ENCODE measurements around the gene NF2.
"Not testable (repeated sequence)": the region's sequence is repeated elsewhere in the genome, so short reads cannot be mapped to it uniquely, and the experiment has no call there.

NF2 gene

GRCh38 chr22:29593923-29594322, 9.5 kb upstream of the NF2 start:
- Histone ChIP-seq H3K36me3 (no peaks in the 10 kb centered on the region), H3K4me3 (ENCODE audit: low read depth, low read length) (no peak overlapping the region), H3K9me3 (ENCODE audit: severe bottlenecking) (no peaks in the 10 kb centered on the region), H3K27ac (no peak overlapping the region), H3K27me3 (ENCODE audit: insufficient read depth, low read depth, severe bottlenecking) (no peaks in the 10 kb centered on the region)
- no peak for TF ChIP-seq CTCF (IDR thresholded peaks at IDR 0.05; ENCODE audit: low read depth, low read length)
- DNase-seq = no peak

GRCh38 chr22:29594447-29594846, 9.0 kb upstream of the NF2 start:
- not testable (repeated sequence) for H3K27me3 ChIP-seq (ENCODE audit: insufficient read depth, low read depth, severe bottlenecking); H3K36me3 ChIP-seq; H3K4me3 ChIP-seq (ENCODE audit: low read depth, low read length)

GRCh38 chr22:29596408-29596807, 7.0 kb upstream of the NF2 start:
- no peaks in the 10 kb centered on the region for H3K9me3 ChIP-seq (ENCODE audit: severe bottlenecking)
- no peak for TF ChIP-seq CTCF (IDR thresholded peaks at IDR 0.05; ENCODE audit: low read depth, low read length)
- no peak for DNase-seq
- no peaks in the 10 kb centered on the region for H3K27me3 ChIP-seq (ENCODE audit: insufficient read depth, low read depth, severe bottlenecking)
- H3K36me3 ChIP-seq = no peaks in the 10 kb centered on the region
- H3K27ac ChIP-seq = no peak overlapping the region
- no peak overlapping the region for H3K4me3 ChIP-seq (ENCODE audit: low read depth, low read length)

More at GRCh38 chr22:29594447-29594846, 9.0 kb upstream of the NF2 start:
- DNase-seq; H3K9me3 ChIP-seq (ENCODE audit: severe bottlenecking); H3K27ac ChIP-seq: not testable (repeated sequence)

- not testable (repeated sequence) for H3K36me3 ChIP-seq; H3K9me3 ChIP-seq (ENCODE audit: severe bottlenecking); H3K27ac ChIP-seq; H3K27me3 ChIP-seq (ENCODE audit: insufficient read depth, low read depth, severe bottlenecking); DNase-seq; H3K4me3 ChIP-seq (ENCODE audit: low read depth, low read length)
Observed at GRCh38 chr22:29597871-29598683, 5.4 kb upstream of the NF2 start.

- Histone ChIP-seq H3K27ac (no peak overlapping the region), H3K27me3 (ENCODE audit: insufficient read depth, low read depth, severe bottlenecking) (no peaks in the 10 kb centered on the region), H3K36me3 (peaks cover 2% of the 10 kb centered on the region; the same call in 1 of the 2 replicates), H3K4me3 (ENCODE audit: low read depth, low read length) (no peak overlapping the region), H3K9me3 (ENCODE audit: severe bottlenecking) (no peaks in the 10 kb centered on the region)
- DNase-seq = no peak
- no peak for TF ChIP-seq CTCF (IDR thresholded peaks at IDR 0.05; ENCODE audit: low read depth, low read length)
Observed at GRCh38 chr22:29598684-29599020, 4.8 kb upstream of the NF2 start.

- H3K9me3 ChIP-seq (ENCODE audit: severe bottlenecking) = no peaks in the 10 kb centered on the region
- peaks cover 23% of the 10 kb centered on the region for H3K36me3 ChIP-seq
- DNase-seq = no peak
- H3K4me3 ChIP-seq (ENCODE audit: low read depth, low read length) = peak overlapping the region; percentile 89
- peak overlapping the region; percentile 86 for H3K27ac ChIP-seq
- no peaks in the 10 kb centered on the region for H3K27me3 ChIP-seq (ENCODE audit: insufficient read depth, low read depth, severe bottlenecking)
- TF ChIP-seq CTCF (IDR thresholded peaks at IDR 0.05; ENCODE audit: low read depth, low read length) = no peak
Observed at GRCh38 chr22:29604076-29604360, 585 bp downstream of the NF2 start.

- Histone ChIP-seq H3K9me3 (ENCODE audit: severe bottlenecking) (no peaks in the 10 kb centered on the region), H3K27me3 (ENCODE audit: insufficient read depth, low read depth, severe bottlenecking) (no peaks in the 10 kb centered on the region), H3K27ac (no peak overlapping the region), H3K36me3 (peaks cover 23% of the 10 kb centered on the region), H3K4me3 (ENCODE audit: low read depth, low read length) (no peak overlapping the region)
- TF ChIP-seq CTCF (IDR thresholded peaks at IDR 0.05; ENCODE audit: low read depth, low read length) = no peak
- no peak for DNase-seq
Observed at GRCh38 chr22:29605527-29605850, 2.1 kb downstream of the NF2 start.

Measured in WERI-Rb-1 (cell line).